Stimulated activated CD4-positive, alpha-beta T cell treated with anti-CD3 and anti-CD28 coated beads, Interleukin-1b, Interleukin-23, amount 100 ng/mL, for 48 hours (primary cell): ENCODE results near the gene ABHD16A.

Source experiments
- DNase-seq: peaks from one replicate; pipeline ENCODE4 v3.0.0-alpha.2; 2020

The ABHD16A gene

GRCh38 chr6:31730631-31731086 is 27.5 kb upstream of the ABHD16A start:
- no peak for DNase-seq

DNA sequence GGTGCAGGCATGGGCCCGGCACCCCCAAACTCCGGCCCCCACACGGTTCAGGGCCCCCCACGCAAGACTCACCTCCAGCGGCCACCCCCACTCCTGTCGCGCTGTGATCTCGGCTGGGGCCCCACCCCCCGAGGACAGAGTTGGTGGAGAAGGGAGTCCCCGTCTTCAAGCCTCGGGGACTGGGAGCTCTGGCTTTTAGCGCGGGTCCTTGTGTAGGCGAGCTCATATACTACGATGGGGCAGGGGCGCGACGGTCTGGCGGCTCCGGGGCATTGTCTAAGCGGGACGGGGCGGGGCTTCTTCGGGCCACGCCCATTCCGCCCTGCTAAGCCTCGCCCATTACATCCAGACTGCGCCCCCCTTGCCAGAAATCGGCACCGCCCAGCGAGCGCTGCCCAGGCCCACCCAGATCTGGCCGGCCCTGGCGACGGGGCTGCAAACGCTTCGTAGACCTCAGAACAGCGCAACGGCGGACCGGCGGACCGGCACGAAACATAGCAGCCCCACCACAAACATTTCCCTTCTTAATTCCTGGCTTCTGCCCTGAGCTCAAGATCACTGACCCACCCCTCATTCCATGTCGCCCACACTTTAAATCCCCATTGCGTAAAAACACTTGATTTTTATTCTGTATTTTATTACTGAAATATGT is 27.0 kb upstream of the ABHD16A start:
- peak; percentile 55 for DNase-seq

DNA sequence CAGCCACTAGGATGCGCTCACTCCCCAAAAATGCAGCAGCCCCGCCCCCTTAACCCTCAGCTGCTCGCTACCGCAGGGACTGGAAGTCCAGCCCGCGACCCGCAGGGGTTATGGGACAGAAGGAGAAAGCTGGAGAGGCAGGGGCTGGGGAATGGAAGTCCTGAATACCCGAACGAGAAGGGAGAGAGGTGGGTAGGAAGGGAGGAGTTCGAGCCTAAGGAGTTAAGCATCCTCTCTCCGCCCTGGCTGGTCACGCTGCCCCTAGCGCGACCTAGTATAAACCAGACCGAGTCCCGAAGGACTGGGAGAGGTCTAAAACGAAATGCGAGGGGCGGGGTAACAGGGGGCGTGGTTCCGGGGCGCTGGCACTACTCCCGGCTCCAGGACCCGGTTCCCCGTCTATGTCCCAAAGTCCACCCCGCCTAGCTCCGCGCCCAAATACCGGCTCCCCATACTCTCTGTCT is 26.4 kb upstream of the ABHD16A start:
- DNase-seq: peak; percentile 69

GRCh38 chr6:31728767-31729514 is 25.8 kb upstream of the ABHD16A start, which contains the start of gene DDAH2:
Gene DDAH2, minus strand, starts transcription at chr6:31729299. Its CDS starts 138 bp downstream, at chr6:31729161.
- no peak for DNase-seq

GRCh38 chr6:31727717-31728671 is 24.9 kb upstream of the ABHD16A start:
- no peak for DNase-seq

- DNase-seq: no peak
Observed at GRCh38 chr6:31727034-31727716, 24.1 kb upstream of the ABHD16A start.

DNA sequence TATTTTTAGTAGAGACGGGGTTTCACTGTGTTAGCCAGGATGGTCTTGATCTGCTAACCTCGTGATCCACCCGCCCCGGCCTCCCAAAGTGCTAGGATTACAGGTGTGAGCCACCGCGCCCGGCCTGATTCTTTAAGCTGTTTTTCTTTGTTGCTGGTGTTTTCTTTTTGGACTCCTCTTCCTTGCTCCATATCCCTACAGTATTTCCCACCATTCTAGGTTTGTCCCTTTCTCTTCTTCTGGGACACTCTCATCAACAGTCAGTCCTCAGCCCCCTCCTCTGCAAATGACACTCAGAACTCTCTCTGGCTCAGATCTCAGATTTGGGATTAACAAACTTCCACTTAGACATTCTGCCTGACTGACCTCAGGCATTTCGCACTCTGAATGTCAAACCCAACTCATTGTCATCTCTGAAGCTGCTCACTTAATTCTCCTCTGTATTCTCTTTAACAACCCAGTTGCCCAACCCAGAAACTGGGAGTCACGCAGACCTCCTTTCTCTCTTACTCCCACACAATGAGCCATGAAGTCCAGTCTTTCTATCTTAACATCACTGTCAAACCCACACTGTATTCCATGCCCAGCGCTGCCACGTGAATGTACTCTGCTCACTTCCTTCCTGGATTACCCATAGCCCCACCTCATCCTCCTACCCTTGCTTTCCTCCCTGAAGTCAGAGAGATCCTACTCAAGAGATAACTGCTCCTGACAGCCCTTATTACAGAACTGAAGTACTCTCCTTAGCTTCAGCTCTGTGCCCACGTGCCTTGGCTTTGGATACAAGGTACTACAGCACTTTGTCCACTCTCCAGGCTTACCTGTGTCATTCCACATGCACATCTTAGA is 22.6 kb upstream of the ABHD16A start:
- no peak for DNase-seq

GRCh38 chr6:31723980-31724691 is 21.0 kb upstream of the ABHD16A start:
- DNase-seq: no peak

GRCh38 chr6:31723245-31723979 is 20.3 kb upstream of the ABHD16A start, which contains the start of gene MPIG6B:
Gene MPIG6B, plus strand, starts transcription at chr6:31723373. Its CDS starts 11 bp downstream, at chr6:31723384.
- DNase-seq: no peak

- DNase-seq: no peak
Observed at GRCh38 chr6:31722173-31722572, 19.0 kb upstream of the ABHD16A start.

DNA sequence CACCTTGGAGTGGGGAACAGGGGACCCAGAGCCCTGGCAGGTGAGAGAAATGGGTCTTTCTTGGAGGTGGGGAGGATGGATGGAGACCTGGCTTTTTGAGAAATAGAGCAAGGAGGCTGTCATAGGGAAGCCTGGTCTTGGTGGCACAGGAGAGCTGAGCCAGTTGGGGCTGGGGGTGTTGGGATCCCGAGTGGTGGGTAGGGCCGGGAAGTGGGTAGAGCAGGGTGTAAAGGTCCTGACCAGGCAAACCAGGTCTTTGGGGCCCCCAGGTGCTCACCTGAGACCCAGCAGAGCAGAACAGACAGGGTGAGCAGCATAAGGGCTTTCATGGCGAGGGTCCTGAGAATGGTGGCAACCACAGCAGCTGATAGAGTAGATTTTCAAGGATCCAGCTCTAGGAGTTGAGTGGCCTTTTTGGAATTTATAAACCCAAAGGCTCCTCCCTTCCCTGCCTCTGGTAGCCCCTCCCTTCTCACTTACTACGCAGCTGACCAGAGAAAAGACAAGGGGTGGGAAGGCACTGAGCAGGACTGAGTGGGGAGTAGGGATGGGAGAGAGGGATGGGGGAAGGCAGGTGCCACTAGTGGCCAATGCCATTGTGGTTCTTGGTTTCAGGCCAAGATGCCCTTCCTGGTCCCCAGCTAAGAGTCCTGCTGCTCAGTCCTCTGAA is 18.4 kb upstream of the ABHD16A start, which contains the start of gene LY6G6C:
TSS of gene LY6G6C (minus strand) at position 396 of the 670 bp plus-strand sequence. CDS start at position 329, 67 bp downstream.
- no peak for DNase-seq

GRCh38 chr6:31720196-31720770 is 17.2 kb upstream of the ABHD16A start:
- DNase-seq: no peak

DNA sequence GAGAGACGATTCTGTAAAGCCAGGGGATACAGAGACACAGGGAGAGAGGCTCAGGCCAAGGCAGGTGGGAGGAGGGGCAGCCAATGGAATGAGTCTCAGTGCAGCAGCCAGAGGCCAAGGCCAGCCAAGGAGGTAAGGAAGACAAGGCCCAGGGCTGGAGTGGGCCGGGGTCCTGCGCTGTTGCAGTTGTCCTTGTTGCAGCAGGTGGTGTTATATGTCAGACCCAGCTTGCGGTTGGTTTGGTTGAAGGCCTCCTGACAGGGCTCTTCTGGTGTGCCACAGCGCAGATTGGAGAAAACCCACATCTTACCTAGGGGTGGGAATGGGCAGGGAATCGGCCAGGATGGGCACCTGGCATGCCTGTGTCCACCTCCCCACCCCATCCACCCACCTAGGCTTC is 15.9 kb upstream of the ABHD16A start:
- DNase-seq: no peak

- no peak for DNase-seq
Observed at GRCh38 chr6:31718265-31718664, 15.1 kb upstream of the ABHD16A start.

- DNase-seq: no peak
Observed at GRCh38 chr6:31717499-31718222, 14.5 kb upstream of the ABHD16A start.

DNA sequence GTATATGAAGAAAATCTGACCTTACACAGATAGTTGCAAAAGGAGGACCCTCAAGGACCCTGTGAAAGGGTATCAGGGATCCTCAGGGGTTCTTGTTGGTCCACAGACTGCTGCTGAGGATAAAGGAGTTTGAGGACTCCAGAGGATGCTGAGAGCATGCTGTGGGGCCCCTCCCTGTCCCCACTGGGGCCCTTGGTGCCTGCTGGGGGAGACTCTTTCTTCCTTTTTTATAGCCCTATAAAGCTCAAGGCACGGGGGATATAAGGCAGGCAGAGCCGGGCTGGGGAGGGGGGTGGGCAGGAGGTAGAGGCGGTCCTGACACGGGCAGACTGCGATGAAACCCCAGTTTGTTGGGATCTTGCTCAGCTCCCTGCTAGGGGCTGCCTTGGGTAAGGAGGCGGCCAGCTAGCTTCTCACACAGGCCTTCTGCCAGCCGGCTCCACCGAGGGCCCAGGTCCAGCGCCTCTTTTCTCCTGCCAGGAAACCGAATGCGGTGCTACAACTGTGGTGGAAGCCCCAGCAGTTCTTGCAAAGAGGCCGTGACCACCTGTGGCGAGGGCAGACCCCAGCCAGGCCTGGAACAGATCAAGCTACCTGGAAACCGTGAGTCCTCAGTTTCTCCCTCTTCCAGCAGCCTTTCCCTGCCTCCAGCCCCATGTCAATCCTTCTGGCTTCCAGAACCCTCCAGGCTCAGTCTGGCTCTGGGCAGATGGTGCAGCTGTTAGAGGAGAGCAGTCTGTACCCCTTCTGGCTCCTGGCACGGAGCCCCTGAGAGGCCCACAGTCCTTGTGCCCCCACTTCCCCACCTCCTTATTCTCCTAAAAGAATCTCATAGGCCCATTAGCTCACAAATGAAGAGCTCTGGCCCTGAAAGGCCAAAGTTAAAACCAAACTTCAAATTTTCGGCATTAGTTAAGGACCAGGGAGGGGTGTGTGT is 12.2 kb upstream of the ABHD16A start, which contains the start of gene LY6G6D:
TSS of gene LY6G6D (plus strand) at position 327 of the 937 bp plus-strand sequence. CDS start at position 335, 8 bp downstream.
- no peak for DNase-seq
